ENCODE measurements around the gene TENM4. TPM values are rescaled to one million over a fixed set of nuclear protein-coding genes. Genes with fewer than 3 reads are reported as not detected.

The TENM4 gene
- total RNA-seq, 1 experiment from 2014 or later = 9.9 TPM

DNA sequence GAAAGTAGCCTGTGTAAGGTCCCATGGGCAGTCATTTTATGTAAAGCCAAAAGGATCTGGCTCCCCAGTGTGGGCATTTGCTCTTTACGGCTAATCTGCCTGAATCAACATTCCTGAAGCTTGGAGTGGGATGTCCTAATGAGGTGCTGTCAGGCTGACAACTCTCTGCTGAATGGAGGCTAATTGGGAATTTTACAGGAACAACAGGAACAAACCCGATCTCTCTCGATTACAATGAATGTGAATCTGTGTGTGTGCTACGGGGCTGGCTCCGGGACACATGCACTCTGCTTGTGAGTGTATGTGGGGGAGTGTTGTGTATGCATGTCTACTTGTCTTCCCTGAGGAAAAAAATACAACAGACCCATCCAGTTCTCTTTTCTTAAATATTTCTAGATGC lies 415.2 kb downstream of the TENM4 start:
- Mint-ChIP-seq H3K4me3 (ENCODE audit: unreplicated experiment) (no peak overlapping the region), H3K4me1 (ENCODE audit: insufficient read depth, unreplicated experiment) (no peaks in the 10 kb centered on the region), H3K27me3 (ENCODE audit: insufficient read depth, unreplicated experiment) (no peaks in the 10 kb centered on the region), H3K27ac (ENCODE audit: low read depth, unreplicated experiment) (no peak overlapping the region), H3K9me3 (ENCODE audit: unreplicated experiment) (no peaks in the 10 kb centered on the region), H3K36me3 (ENCODE audit: insufficient read depth, unreplicated experiment) (peaks cover 6% of the 10 kb centered on the region)
- ChIA-PET POLR2A (no interaction called here), CTCF (interaction anchor here (0.6 kb wide), 1 partner anchor 41 kb away, joined by 3 read pairs; no protein-coding TSS in a partner anchor)
- no peak for DNase-seq (ENCODE audit: unreplicated experiment)
- intact Hi-C loops (cut with micrococcal nuclease) = no loop called here
- no TSS peak for BruUV-seq (replicated peaks)
- TF ChIP-seq CTCF (IDR thresholded peaks at IDR 0.05; ENCODE audit: unreplicated experiment) = no peak

DNA sequence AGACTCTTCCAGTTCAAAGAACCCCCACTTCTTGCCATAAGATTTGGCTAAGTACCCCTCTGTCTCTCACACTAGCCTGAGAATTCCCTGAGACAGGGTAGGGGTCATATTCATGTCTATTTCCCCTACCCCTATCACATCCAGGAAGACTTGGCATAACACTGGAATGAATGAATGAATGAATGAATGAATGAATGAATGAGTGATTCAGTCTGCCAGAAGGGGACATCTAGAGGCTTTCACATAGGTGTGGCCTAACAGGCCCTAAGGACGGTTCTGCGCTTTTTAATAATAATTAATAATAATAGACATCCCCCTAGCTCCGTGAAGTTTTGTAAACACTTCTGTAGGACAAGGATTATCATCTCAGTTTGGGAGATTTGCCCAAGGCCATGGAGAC lies 415.7 kb downstream of the TENM4 start:
- intact Hi-C loops (cut with micrococcal nuclease) = no loop called here
- TF ChIP-seq CTCF (IDR thresholded peaks at IDR 0.05; ENCODE audit: unreplicated experiment) = no peak
- H3K36me3 Mint-ChIP-seq (ENCODE audit: insufficient read depth, unreplicated experiment) = peaks cover 6% of the 10 kb centered on the region
- H3K27ac Mint-ChIP-seq (ENCODE audit: low read depth, unreplicated experiment) = no peak overlapping the region
- POLR2A ChIA-PET = no interaction called here
- no peak for DNase-seq (ENCODE audit: unreplicated experiment)
- H3K4me1 Mint-ChIP-seq (ENCODE audit: insufficient read depth, unreplicated experiment) = no peaks in the 10 kb centered on the region
- CTCF ChIA-PET = no interaction called here
- no peaks in the 10 kb centered on the region for H3K9me3 Mint-ChIP-seq (ENCODE audit: unreplicated experiment)
- H3K4me3 Mint-ChIP-seq (ENCODE audit: unreplicated experiment) = no peak overlapping the region
- BruUV-seq (replicated peaks) = no TSS peak
- H3K27me3 Mint-ChIP-seq (ENCODE audit: insufficient read depth, unreplicated experiment) = no peaks in the 10 kb centered on the region

DNA sequence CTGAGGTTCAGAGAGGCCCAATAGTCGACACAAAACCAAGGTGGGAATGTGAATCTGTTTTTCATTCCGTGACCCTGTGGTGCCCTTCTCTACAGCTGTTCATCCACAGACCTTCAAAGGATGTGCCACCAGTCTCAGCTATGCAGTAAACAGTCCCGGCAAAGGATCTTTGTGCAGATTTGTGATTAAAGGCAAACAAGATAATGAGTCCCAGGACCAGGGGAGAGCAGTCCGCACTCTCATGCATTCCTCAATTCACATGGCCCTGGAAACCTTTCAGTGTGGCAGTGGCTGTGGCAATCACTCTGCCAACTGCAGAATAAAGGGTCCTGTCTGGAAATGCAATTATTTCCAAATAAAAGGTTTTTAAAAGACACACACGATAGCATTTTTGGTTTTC lies 418.6 kb downstream of the TENM4 start:
- TF ChIP-seq CTCF (IDR thresholded peaks at IDR 0.05; ENCODE audit: unreplicated experiment) = no peak
- Mint-ChIP-seq H3K27me3 (ENCODE audit: insufficient read depth, unreplicated experiment) (no peaks in the 10 kb centered on the region), H3K4me1 (ENCODE audit: insufficient read depth, unreplicated experiment) (no peaks in the 10 kb centered on the region), H3K4me3 (ENCODE audit: unreplicated experiment) (no peak overlapping the region), H3K27ac (ENCODE audit: low read depth, unreplicated experiment) (no peak overlapping the region), H3K9me3 (ENCODE audit: unreplicated experiment) (no peaks in the 10 kb centered on the region), H3K36me3 (ENCODE audit: insufficient read depth, unreplicated experiment) (peaks cover 6% of the 10 kb centered on the region)
- DNase-seq (ENCODE audit: unreplicated experiment) = no peak
- BruUV-seq (replicated peaks) = no TSS peak
- ChIA-PET POLR2A (no interaction called here), CTCF (no interaction called here)
- intact Hi-C loops (cut with micrococcal nuclease) = no loop called here

DNA sequence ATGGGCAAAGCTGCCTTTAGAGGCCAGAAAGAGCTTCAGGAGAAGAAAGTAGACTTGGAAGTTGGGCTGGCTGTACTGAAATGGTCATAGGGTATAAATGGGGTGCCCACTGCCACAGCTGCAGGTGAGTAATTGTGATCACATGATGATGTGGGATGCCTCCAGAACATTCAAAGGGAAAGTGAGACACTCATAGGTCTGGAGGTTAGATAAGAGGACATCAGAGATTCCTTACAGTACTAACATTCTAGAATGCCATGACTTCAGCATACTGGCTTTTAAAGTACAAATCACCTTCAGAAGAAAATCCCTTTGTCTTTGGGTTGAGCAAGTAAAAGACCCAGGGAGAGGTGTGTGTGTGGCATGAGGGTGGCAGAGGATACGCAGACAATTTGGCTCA lies 419.2 kb downstream of the TENM4 start:
- no peak for DNase-seq (ENCODE audit: unreplicated experiment)
- no peaks in the 10 kb centered on the region for H3K9me3 Mint-ChIP-seq (ENCODE audit: unreplicated experiment)
- ChIA-PET CTCF (no interaction called here), POLR2A (no interaction called here)
- no peak overlapping the region for H3K4me3 Mint-ChIP-seq (ENCODE audit: unreplicated experiment)
- H3K4me1 Mint-ChIP-seq (ENCODE audit: insufficient read depth, unreplicated experiment) = no peaks in the 10 kb centered on the region
- TF ChIP-seq CTCF (IDR thresholded peaks at IDR 0.05; ENCODE audit: unreplicated experiment) = no peak
- peaks cover 6% of the 10 kb centered on the region for H3K36me3 Mint-ChIP-seq (ENCODE audit: insufficient read depth, unreplicated experiment)
- H3K27ac Mint-ChIP-seq (ENCODE audit: low read depth, unreplicated experiment) = no peak overlapping the region
- no peaks in the 10 kb centered on the region for H3K27me3 Mint-ChIP-seq (ENCODE audit: insufficient read depth, unreplicated experiment)
- intact Hi-C loops (cut with micrococcal nuclease) = no loop called here
- no TSS peak for BruUV-seq (replicated peaks)

Data from MCF 10A (cell line).